GM20431 (cell line): Measurements from ENCODE around the gene SALL3.

Source experiments
- in situ Hi-C: fragments of 300-500 bp; cut with MseI, MboI; formaldehyde crosslinking; loops from one replicate; pipeline ENCODE4 v1.15.0; 2020; ENCODE audit warnings: low sequenced_read_pairs; ENCODE audit not compliant: unreplicated experiment

Gene SALL3

DNA sequence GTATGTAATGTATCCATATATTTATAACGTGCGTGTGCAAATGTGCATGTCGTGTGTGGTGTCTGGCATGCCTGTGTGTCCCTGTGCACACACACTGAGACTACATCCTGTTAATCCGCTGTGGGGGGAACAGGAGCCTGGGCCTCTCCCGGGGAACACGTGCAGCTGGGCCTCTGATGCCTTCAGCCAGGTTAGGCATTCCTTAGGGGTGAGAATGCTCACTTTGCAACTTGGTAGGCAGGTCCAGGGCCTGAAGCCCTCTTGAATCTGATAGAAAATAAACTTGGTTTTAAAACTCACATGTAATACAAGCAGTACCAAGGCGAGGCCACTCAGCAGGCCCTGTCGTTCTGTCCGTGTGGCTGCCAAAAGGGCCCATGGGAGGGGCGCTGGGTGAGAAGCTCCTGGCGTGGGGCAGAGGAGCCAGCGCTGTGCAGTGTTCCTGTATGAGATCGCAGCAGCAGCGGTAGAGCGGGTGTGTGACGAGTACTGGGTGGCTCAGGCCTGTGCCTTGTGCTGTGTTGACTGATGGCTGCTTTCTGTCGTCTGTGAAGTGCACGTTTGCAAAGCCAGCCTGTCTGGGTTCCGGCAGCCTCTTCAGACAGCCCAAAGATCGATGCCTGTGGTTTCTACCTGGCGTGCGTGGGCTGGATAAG lies 16.2 kb downstream of the SALL3 start:
- in situ Hi-C loops = loop anchor here (25.0 kb wide), 1 partner anchor 241 kb away; no protein-coding TSS in a partner anchor

DNA sequence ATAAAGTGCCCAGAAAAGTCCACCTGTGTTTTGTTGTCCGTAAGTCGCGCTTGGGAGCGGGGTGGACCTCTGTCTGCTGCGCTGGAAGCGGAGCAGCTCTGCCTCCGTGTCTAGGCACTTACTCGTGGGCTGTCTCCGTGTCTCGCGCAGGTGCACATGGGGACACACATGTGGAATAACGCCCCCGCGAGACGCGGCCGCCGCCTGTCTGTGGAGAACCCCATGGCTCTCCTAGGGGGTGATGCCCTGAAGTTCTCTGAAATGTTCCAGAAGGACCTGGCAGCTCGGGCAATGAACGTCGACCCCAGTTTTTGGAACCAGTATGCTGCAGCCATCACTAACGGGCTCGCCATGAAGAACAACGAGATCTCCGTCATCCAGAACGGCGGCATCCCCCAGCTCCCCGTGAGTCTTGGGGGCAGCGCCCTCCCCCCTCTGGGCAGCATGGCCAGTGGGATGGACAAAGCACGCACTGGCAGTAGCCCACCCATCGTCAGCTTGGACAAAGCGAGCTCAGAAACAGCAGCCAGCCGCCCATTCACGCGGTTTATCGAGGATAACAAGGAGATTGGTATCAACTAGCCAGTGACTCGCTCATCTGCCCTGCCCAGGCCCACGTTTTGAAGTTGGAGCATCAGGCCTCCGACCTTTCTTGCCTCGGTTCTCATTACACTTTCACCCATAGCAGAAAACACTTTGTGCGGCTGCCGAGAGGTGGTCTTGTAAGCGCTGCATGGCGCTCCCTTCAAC lies 17.3 kb downstream of the SALL3 start:
- in situ Hi-C loops = loop anchor here (25.0 kb wide), 1 partner anchor 240 kb away; no protein-coding TSS in a partner anchor

DNA sequence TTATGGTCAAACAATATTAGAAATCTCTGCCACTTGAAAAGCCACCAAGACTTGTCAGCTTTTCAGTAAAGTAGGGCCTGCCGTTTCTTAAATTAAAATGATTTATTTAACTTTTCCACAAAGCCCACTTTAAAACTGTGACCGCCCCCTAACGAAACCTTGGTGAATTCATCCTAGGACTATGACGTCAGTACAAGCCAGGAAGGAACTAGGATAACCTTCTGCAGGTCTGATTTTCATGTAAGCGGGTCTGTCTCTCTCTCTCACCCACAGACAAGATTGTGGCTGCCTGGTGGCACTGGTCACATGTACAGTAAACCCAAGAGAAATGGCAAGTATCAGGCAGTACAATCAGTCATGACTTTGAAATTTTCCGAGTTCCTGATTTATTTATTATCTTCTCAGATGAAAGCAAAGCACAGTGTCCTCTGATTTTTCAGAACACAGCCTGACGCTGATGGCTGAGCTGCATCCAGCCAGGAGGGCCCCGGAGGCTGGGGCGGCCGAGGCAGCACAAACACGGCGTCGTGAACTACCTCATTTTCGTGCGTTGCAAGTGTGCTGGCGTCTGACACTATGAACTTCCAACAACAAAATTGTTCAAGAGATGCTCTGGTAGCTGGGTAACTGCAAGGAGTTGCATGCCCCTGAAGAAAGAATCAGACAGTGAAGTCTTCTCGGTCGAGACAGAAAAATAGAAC lies 18.9 kb downstream of the SALL3 start:
- in situ Hi-C loops = loop anchor here (25.0 kb wide), 1 partner anchor 239 kb away; no protein-coding TSS in a partner anchor

DNA sequence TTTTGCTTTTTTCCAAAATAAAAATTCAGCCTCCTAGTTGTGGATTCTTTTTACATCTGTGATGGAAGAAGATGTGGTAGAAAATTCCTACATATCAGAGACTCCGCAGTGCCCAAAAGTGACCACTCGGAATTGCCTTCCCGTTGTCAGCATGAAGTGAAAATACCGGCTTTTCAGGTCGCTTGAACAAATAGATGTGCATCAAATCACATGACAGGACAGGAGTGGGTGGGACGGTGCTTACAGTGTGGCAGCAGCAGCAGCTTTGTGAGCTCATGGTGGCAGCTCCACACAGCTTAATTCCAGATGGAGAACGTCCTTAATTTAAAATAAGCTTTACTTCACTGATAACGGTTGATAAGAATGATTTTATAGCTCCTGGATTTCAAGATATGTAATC lies 20.3 kb downstream of the SALL3 start:
- in situ Hi-C loops = loop anchor here (25.0 kb wide), 1 partner anchor 237 kb away; no protein-coding TSS in a partner anchor

DNA sequence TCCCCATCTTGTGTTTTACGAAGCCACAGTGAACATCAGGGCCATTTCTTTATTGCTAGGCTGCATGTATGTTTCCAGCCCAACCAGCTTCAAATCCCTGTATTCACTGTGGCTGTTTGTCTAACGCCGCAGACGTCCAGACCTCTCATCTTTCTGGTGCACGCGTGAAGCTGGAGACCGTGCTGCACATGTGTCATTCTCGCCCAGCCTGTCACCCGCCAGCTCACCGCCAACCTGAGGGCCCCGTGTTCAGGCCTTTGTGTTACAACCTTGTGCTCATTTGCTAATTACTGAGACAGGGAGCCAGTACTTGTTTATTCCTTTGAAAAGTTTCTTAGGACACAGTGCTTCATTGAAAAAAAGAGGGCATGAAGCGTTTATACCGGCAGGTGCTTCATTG lies 21.4 kb downstream of the SALL3 start:
- in situ Hi-C loops = no loop called here

DNA sequence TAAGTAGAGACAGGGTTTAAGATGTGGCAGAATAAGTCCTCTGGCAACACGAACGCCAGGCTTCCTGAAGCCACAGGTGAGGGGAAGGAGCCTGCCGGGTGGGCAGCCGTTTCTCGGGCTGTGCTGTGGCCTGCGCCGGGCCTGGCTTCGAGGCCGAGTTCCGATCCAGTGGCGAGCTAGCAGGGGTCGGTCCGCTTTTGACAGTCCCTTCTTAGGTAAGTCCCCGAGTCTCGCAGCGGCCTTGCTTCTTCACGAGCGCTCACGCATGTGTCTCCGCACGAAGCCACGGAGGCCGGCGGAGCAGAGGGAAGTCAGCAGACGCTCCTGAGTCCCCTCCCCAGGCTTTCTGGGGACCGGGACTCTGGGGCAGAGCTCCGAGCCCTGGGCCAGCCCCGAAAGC lies 26.0 kb downstream of the SALL3 start:
- in situ Hi-C loops = no loop called here

DNA sequence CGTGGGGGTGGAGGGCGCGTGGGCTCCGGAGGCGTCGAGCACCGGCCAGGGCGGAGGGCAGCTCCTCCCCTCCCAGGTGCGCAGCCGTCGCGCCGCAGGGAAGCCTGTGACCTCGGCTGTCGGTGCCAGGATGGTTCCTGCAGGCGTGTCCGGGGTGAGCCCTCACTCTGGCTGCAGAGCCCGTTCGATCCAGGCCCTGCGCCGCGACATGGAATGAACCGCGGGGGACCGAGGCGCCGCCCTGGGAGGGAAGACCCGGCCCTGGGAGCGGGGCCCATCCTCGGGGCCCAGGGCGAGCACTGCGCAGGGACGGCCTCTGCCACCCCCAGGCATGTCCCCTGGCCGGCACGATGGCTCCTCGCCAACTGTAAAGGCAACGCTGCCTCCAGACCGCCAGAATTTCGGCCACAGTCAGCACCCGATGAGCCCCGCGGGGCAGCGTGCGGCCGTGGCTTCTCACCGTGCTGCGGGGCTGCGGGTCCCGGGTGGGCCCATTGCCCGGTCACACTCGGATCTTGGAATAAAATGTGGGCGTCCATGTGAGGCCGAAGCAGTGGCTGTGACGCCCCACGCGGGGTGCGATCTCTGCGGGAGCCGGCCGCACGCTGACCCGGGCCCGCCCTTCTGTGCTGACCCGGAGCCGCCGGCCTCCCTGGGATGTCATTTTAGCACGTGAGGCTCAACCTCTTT lies 26.6 kb downstream of the SALL3 start:
- in situ Hi-C loops = no loop called here

DNA sequence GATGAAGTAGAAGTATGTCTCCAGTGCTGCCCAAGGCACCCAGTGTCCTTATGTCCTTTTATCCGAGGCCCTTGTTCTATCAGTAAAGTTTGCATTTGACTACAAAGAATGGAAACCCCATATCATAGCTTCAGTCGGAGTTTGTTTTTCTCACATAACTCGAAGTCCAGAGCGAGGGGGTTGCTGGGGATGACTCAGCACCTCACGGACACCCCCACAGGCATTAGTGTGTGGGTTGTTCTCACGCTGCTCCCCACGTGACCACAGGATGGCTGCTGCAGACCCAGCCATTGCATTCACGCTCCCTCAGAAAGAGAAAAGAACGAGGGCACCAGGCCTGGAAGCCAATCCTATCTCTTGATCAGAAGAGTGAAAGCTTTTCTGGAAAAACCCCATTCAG lies 27.8 kb downstream of the SALL3 start:
- in situ Hi-C loops = no loop called here

DNA sequence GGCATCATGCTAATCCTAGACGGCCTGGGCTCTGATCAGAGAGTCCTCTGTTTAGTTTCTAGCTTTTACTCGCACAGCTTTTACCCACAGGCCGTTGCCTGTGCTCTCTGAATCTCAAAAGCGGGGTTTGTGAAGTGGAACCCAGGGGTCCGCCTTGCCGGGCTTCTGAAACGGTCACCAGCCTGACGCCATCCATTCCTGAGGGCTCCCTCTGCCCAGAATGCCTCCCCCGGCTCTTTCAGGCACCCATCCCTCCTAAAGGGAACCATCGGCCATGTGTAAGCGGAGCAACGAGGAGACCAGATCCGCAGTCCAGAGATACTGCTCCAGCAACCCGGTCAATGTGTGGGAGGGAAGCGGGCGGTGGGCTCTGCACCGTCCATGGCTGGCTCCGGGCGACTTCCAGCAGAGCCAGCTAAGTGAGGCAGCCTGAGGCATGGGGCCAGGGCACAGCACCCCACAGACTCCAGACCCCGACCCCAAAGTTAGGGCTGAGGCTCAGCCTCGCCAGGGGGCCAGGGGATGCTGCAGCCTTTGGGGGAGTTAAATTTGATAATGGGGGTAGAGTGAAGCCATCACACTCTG lies 28.8 kb downstream of the SALL3 start:
- in situ Hi-C loops = no loop called here

DNA sequence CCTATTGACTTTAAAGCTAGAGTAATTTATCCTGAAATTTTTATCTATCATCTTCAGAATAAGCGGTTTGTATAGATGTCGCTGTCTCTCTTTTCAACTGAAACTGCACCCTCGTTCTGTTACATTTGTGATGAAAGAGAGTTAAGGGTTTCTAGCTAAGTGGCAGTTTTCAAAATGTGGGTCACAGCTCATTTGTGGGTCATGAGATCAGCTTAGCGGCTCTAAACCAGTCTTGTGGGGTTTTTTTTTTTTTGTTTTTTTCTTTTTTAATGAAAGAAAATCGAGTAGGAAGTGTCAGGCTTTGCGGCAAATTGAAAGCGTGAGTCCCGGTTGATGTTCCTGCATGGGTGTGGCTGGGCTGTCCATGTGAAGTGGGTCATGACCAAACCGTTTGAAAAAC lies 31.2 kb downstream of the SALL3 start:
- in situ Hi-C loops = no loop called here

DNA sequence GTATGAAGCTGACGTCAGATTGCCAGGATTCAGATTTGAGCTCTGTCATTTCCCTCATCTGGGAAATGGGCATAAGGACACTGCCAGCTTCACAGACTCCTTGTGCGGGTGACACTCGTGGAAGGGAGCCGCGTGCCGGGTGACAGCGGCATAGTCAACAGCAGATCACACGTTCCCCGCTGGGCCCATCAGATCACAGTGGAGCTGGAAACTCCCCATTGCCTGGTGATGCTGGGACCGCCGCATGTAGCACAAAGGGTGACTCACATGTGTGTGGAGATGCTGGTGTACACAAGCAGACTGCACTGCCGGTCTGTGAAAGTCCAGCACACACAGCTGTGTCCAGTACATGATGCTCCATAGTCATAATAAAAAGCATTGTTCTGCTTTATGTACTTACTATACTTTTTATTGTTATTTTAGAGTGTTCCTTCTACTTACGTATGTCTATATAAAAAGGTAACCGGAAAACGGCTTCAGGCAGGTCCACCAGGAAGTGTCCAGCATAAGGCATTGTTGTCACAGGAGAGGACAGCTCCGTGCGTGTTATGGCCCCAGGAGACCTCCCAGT lies 31.8 kb downstream of the SALL3 start:
- in situ Hi-C loops = no loop called here

DNA sequence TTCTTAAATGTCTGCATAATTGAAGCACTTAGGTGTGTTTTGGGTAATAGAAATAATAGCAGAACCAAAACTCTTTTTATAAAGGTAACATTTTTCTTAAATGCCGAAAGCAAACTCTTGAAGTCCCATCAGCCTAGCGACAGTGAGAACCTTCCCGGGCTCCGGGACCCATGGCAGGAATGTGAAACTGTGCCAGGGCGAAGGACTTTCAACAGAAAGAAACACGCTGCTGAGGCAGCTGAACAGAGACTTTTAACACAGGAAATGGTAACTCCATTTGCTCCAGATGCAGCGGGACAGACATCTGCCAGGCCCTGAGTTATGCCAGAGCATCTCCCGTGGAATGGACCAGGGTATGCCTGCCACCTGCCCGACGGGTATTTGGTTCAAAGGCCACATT lies 34.3 kb downstream of the SALL3 start:
- in situ Hi-C loops = no loop called here

DNA sequence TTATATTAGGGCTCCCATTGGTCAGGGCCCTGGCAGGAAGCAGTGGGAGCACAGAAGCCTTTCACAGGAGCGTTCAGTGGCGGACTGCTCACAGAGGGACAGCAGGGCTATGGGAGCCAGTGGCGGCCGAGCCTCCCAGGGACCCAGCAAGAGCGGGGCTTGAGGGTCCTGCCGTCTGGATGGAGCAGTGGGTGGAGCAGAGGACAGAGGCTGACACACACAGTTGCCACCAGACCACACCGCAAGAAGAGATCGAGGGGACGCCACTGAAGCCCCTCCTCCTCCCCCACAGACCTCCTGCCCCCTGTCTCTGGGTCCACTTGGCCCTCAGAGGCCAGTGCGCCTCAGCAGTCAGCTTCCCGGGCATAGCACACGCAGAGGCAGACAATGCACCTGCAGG lies 39.3 kb downstream of the SALL3 start:
- in situ Hi-C loops = no loop called here

DNA sequence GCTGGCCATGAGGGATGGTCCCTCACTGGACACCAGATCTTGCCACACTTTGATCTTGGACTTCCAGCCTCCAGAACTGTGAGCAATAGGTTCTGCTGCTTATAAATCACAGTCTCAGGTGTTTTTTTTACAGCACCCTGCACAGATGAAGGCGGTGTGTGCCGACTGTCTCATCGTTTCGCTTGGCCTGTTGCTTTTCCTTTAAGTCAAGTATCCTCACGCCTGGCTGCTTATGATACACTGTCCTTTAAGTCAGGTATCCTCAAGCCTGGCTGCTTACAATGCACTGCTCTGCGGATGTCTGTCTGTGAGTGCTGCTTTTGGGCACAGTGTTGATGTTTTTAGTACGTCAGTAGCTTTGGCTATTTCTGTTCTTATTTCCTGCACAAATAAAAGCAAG lies 40.3 kb downstream of the SALL3 start:
- in situ Hi-C loops = no loop called here

DNA sequence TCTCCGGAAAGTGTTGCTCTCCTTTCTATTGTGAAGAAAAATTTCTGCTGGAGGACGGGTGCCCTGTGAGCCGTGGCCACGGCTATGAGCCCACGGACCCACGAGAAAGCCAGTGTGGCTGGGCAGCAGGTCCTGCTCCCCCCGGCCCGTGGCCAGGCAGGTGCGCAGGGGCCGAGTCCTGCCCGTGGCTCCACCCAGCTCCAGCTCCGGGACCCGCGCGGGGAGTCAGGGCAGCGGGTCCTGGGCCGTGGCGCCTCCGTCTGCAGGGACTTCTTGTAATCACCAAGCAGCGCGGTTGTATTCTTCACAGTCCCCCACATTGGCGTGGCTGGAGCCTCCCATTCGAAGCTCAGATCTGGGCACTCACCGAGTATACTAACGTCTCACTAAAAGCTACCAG lies 43.0 kb downstream of the SALL3 start:
- in situ Hi-C loops = no loop called here

DNA sequence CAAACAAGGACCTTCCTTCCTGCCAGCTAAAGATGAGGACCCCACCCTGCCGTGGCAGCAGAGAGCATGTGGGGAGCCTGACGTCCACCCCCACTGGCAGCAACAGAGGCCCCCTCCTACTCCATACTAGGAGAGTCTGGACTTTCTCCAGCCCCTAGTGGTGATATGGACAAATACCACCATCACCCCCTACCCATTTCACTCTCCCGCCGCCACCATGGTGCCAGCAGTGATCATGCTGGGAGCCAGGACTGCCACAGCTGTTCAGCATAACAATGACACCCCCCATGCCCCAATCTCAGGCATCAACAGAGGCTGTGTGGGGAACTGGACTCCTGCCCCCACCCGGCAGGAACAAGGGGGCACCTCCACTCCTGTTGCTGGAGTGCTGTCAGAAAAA lies 46.9 kb downstream of the SALL3 start:
- in situ Hi-C loops = no loop called here

DNA sequence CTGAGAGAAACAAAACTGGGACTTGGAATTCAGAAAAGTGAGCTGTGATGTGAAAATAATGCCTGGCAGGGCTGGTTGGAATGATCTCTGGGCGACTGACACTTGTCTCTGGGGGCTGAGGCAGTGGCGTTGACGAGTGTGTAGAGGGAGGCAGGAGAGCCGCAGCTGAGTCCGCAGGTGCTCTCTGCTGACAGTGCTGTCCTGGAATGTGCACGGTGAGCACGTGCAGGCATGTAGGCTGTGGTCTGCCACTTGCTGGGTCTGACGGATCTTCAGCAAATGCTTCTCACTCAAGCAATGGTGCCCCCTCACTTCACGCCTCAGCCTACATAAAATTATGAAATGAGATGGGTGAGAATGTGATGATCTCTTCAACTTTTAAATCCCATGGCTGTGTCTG lies 51.1 kb downstream of the SALL3 start:
- in situ Hi-C loops = no loop called here

DNA sequence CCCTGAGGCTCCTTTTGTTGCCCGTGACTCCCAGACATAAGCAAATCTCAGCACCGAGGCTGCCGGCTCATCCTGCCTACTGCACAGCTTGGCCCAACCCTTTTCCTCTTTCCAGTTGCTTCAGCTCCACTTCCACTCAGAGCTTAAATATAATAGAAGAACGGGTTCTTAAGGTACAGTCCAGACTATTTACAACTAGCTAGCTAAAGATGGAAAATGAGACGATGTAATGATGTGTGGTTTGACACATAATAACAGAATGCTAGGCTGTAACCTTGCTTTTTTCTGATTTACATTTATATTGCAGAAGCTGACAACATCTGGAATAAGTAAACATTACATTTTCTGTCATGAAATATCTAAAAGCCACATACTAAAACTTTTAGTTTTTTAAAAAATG lies 62.7 kb downstream of the SALL3 start:
- in situ Hi-C loops = no loop called here

DNA sequence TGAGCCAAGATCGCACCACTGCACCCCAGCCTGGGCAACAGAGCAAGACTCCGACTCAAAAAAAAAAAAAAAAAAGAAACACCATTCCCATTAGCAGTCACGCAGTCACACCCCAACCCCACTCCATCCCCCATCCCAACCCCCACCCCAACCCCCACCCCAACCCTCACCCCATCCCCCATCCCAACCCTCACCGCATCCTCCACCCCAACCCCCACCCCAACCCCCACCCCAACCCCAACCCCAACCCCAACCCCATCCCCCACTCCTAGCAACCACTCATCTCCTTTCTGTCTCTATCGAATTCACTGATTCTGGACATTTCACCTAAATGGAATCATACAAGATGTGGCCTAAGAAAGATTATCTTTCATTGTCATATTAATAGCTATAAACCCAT lies 63.7 kb downstream of the SALL3 start:
- in situ Hi-C loops = no loop called here

DNA sequence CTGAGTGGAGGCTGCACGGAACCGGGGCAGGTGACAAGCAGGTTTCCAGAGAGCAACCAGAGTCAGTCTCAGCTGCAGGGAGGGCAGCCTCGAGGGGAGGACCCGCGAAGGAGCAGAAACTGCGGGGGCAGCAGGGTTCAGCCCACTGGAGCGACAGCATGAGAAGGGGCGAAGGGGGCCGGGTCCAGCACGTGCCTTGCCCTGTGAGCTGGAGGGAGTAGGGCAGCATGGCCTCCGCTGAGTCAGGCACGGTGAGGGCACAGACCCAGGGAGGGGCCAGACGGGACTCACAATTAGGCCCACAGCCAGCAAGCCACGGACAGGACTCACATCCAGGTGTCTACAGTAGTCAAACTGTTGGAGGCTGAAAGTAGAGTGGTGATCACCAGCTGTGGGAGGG lies 66.9 kb downstream of the SALL3 start:
- in situ Hi-C loops = no loop called here
